GM18951 (cell line): Measurements from ENCODE around the gene PRKN.

Source experiments
- POLR2A ChIP-seq: IDR thresholded peaks from 4 replicates; pipeline ENCODE4 v1.6.1; 2011; ENCODE audit warnings: mild to moderate bottlenecking; ENCODE audit not compliant: insufficient read length, insufficient read depth; ENCODE audit errors: extremely low read depth
- in situ Hi-C: fragments of 300-500 bp; cut with MboI; formaldehyde crosslinking; loops from one replicate; pipeline ENCODE4 v1.12.0; 2022; ENCODE audit warnings: low sequenced_read_pairs, mixed read lengths, inconsistent platforms; ENCODE audit not compliant: unreplicated experiment

Gene PRKN

DNA sequence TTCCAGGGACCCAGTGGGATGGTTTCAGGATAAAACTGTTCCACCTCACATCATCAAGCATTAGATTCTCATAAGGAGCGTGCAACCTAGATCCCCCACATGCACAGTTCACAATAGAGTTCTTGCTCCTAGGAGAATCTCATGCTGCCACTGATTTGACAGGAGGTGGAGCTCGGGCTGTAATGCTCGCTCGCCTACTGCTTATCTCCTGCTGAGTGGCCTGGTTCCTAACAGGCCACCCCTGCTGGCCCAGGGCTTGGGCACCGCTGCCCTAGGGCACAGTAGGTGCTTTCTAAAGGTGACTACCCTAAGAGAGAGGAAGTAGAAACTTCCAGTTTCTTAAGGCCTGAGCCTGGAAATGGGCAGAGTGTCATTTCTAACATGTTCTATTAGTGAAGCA, 656.9 kb downstream of the PRKN start:
- in situ Hi-C loops = no loop called here
- TF ChIP-seq POLR2A = no peak

DNA sequence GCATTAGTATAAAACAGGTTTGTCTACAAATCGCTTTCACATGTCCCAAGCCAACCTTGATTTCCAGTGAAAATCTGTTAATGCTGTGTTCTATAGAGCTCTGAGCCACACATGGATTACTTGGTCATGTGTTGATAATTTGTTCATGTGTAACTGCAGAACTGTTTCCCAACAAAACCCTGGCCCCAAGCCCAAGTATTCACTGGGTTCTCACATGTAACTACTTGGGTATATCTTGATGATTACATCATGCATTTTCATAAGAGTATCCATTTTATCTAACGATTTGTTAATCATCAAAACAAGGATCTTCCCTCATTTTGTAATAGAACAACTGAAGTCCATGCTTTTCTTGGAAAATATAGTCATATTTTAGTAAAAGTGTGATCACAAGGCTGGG, 657.6 kb downstream of the PRKN start:
- in situ Hi-C loops = no loop called here
- TF ChIP-seq POLR2A = no peak

DNA sequence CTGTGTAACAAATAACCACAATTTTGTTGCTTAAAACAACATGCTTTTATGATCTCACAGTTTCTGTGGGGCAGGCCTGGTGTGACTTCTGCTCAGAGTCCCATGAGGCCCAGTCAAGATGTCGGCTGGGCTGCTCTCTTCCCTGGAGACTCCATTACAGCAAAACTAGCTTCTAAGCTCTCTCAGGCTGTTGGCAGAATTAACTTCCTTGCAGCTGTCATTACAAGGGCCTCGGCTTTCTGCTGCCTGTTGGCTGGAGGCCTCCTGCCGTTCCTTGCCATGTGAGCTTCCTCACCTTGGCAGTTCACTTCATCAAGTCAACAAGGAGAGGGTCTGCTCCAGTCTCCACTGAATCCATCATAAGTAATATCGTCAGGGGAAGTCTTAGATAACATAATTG, 659.2 kb downstream of the PRKN start:
- no peak for TF ChIP-seq POLR2A

GRCh38 chr6:162063666-162064065, 663.9 kb downstream of the PRKN start:
- in situ Hi-C loops = no loop called here
- TF ChIP-seq POLR2A = no peak

More for the DNA sequence above, 659.2 kb downstream of the PRKN start:
- in situ Hi-C loops = no loop called here

- TF ChIP-seq POLR2A = no peak
- in situ Hi-C loops = no loop called here
Observed at GRCh38 chr6:162058281-162058875, 669.2 kb downstream of the PRKN start.

GRCh38 chr6:162056745-162057144, 670.8 kb downstream of the PRKN start:
- in situ Hi-C loops = no loop called here
- no peak for TF ChIP-seq POLR2A

DNA sequence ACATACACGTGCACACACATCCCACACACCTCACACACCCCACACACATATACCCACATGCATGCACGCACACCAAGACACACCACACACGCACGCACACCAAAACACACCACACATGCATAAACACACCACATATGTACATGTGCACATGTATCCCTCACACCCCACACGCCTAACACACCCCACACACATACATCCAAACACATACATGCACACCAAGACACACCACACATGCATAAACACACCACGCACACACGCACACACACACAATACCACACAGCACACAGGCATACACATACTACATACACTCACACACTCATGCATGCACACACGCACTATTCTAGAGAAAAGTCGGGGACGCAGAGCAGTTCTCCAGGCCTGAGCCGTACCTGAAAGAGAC, 671.5 kb downstream of the PRKN start:
- TF ChIP-seq POLR2A = no peak
- in situ Hi-C loops = no loop called here

- TF ChIP-seq POLR2A = no peak
- in situ Hi-C loops = no loop called here
Observed at GRCh38 chr6:162055365-162055764, 672.2 kb downstream of the PRKN start.

DNA sequence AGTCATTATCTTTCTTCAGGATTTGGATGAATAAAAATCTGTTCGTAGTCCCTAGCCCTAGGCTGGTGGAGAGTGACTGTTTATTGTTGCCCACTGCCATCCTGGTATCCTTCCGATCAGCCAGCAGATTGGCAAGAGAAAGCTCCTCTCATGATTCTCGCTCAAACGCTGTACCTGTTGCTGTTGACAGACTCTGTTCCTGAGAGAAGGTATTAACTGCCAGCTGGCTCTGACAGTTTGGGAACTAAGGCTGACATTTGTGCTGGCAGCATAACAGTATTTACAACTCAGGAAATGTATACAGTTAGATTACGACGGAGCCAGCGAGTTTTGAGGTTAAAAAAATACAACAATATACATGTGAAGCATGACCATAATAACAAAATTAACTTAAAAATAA, 674.5 kb downstream of the PRKN start:
- in situ Hi-C loops = no loop called here
- TF ChIP-seq POLR2A = no peak

DNA sequence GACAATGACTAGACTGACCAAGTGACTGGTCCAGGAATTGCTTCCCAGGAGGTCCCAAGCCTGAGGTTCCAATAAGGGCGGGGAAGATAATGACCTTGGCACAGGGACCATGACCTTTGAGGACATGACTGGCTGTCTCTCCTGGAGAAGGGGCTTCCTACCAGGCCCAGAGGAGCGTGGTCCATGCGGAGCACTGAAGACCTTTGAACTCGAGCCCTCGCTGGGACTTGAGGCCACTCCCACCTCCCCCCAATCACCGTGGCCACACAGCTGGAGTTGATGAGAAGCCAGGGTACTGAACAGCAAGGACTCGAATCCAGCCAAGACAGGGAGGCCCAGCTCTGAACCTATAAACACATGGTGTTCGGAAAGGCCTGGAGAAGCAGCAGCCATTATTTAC, 677.0 kb downstream of the PRKN start:
- in situ Hi-C loops = no loop called here
- no peak for TF ChIP-seq POLR2A

DNA sequence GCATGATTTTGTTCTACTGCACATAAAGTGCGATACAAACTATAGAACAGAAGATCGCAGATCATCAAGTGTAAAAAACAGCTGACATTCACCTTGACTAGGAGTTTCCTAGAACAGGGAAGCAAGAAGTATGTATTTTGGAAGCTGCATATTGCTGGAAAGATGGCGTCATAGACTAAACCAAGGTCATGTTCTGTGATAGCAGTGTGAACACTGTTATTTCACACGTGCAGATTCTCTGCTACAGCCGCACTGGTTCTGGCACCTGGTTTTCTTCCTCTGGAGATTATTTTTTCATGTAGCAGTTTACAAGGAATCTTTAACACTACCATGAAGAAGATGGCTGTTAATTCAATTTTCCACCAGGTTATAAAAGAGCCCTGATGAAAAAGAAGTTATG, 681.2 kb downstream of the PRKN start:
- TF ChIP-seq POLR2A = no peak
- in situ Hi-C loops = no loop called here

DNA sequence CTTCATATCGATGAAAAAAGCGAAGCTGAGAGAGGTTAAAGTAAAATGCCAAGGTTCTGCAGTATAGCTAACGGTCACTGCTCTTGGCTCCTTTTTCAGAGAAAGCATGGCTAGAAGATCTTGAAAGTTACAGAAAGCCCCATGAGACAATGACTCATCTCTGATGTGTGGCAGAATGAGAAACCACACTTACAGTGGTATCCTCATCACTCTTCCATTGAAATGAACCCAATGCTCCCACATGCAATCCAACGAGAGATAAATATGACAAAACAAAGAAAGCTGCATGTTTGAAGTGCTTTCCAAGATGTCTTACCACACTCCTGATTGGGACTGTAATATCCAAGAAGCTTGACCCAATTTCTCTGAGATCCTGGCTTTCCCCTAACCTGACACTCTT, 694.9 kb downstream of the PRKN start:
- TF ChIP-seq POLR2A = no peak
- in situ Hi-C loops = no loop called here

GRCh38 chr6:162029873-162030576, 697.5 kb downstream of the PRKN start:
- no peak for TF ChIP-seq POLR2A
- in situ Hi-C loops = no loop called here

GRCh38 chr6:162026843-162027242, 700.7 kb downstream of the PRKN start:
- TF ChIP-seq POLR2A = no peak
- in situ Hi-C loops = no loop called here
